ENCODE results near the gene NUP85. TPM values are rescaled to one million over a fixed set of nuclear protein-coding genes. Genes with fewer than 3 reads are reported as not detected.

Gene NUP85
- total RNA-seq, 1 donor from 2014 or later, result 66.8 TPM

DNA sequence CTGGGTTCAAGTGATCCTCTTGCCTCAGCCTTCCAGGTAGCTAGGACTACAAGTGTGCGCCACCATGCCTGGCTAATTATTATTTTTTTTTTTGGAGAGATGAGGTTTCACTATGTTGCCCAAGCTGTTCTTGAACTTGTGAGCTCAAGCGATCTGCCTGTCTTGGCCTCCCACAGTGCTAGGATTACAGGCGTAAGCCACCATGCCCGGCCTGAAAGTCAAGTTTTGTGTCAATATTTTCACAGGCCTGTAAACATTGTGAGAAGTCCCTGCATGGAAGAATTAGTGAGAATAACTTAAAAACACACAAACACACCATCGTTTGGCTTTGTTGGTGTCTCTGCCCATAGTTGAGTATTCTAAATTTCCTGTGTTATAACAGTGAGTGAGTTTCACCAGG, 22.2 kb downstream of the NUP85 start:
- H3K27ac ChIP-seq, result peak overlapping the region; percentile 75
- TF ChIP-seq, protein P1, sequence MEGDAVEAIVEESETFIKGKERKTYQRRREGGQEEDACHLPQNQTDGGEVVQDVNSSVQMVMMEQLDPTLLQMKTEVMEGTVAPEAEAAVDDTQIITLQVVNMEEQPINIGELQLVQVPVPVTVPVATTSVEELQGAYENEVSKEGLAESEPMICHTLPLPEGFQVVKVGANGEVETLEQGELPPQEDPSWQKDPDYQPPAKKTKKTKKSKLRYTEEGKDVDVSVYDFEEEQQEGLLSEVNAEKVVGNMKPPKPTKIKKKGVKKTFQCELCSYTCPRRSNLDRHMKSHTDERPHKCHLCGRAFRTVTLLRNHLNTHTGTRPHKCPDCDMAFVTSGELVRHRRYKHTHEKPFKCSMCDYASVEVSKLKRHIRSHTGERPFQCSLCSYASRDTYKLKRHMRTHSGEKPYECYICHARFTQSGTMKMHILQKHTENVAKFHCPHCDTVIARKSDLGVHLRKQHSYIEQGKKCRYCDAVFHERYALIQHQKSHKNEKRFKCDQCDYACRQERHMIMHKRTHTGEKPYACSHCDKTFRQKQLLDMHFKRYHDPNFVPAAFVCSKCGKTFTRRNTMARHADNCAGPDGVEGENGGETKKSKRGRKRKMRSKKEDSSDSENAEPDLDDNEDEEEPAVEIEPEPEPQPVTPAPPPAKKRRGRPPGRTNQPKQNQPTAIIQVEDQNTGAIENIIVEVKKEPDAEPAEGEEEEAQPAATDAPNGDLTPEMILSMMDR (IDR thresholded peaks at IDR 0.05), result no peak
- ATAC-seq, result no peak
- no peaks in the 10 kb centered on the region for H3K27me3 ChIP-seq (ENCODE audit: low read depth)
- intact Hi-C loops (cut with DNase I), result no loop called here
- H3K4me1 ChIP-seq, result peaks cover 25% of the 10 kb centered on the region
- H3K9me3 ChIP-seq, result no peaks in the 10 kb centered on the region
- peaks cover 98% of the 10 kb centered on the region for H3K36me3 ChIP-seq
- DNase-seq, result no peak
- no peak overlapping the region for H3K4me3 ChIP-seq

- peak; percentile 74 to 84 for ATAC-seq
- Histone ChIP-seq H3K9me3 (no peaks in the 10 kb centered on the region), H3K27ac (peak overlapping the region; percentile 75), H3K36me3 (peaks cover 98% of the 10 kb centered on the region), H3K4me3 (no peak overlapping the region), H3K4me1 (peaks cover 25% of the 10 kb centered on the region), H3K27me3 (ENCODE audit: low read depth) (no peaks in the 10 kb centered on the region)
- intact Hi-C loops (cut with DNase I), result no loop called here
- TF ChIP-seq, protein P1 (IDR thresholded peaks at IDR 0.05), result no peak
- peak; percentile 71 for DNase-seq
Observed at GRCh38 chr17:75228305-75228704, 22.8 kb downstream of the NUP85 start.

DNA sequence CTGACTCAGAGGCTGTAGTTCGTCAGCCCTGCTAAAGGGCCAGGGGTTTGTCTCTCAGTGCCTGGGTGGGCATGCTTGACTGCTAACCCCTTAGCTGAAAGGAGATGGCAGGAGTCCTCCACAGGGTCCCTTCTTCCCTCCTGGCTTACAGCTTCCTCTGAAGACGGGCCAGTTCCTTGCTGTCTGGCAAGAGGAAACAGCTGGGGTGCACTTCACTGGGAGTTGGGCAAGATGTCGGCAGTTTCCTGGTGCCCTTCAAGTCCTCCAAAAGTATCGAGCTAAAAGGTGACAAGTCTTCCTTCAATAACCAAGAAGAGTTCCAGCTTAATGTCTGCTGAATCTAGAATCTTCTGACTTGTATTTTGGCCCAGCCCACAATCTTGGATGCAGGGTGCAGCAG, 23.4 kb downstream of the NUP85 start:
- H3K4me1 ChIP-seq, result peaks cover 25% of the 10 kb centered on the region
- H3K27me3 ChIP-seq (ENCODE audit: low read depth), result no peaks in the 10 kb centered on the region
- H3K27ac ChIP-seq, result peak overlapping the region; percentile 75
- intact Hi-C loops (cut with DNase I), result no loop called here
- H3K4me3 ChIP-seq, result no peak overlapping the region
- ATAC-seq (peak; percentile 63 to 72), DNase-seq (peak; percentile 63)
- H3K36me3 ChIP-seq, result peaks cover 98% of the 10 kb centered on the region
- no peaks in the 10 kb centered on the region for H3K9me3 ChIP-seq
- TF ChIP-seq, protein P1 (IDR thresholded peaks at IDR 0.05), result no peak

DNA sequence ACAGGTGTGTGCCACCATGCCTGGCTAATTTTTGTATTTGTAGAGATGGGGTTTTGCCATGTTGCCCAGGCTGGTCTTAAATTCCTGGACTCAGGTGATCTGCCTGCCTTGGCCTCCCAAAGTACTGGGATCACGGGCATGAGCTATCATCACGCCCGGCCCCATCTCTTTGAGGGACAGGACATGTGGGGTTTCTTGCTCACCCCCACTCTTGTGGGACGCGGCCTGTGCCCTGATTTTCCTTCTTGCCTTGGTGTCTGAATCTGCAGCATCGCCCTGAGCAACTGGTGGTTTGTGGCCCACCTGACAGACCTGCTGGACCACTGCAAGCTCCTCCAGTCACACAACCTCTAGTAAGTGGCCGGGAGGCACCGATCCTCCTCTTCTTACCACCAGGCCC, 25.6 kb downstream of the NUP85 start:
- H3K27ac ChIP-seq, result no peak overlapping the region
- H3K9me3 ChIP-seq, result no peaks in the 10 kb centered on the region
- TF ChIP-seq, protein P1 (IDR thresholded peaks at IDR 0.05), result no peak
- no peak for ATAC-seq
- DNase-seq, result no peak
- H3K4me3 ChIP-seq, result no peak overlapping the region
- no peaks in the 10 kb centered on the region for H3K27me3 ChIP-seq (ENCODE audit: low read depth)
- peaks cover 25% of the 10 kb centered on the region for H3K4me1 ChIP-seq
- intact Hi-C loops (cut with DNase I), result no loop called here
- H3K36me3 ChIP-seq, result peaks cover 98% of the 10 kb centered on the region

DNA sequence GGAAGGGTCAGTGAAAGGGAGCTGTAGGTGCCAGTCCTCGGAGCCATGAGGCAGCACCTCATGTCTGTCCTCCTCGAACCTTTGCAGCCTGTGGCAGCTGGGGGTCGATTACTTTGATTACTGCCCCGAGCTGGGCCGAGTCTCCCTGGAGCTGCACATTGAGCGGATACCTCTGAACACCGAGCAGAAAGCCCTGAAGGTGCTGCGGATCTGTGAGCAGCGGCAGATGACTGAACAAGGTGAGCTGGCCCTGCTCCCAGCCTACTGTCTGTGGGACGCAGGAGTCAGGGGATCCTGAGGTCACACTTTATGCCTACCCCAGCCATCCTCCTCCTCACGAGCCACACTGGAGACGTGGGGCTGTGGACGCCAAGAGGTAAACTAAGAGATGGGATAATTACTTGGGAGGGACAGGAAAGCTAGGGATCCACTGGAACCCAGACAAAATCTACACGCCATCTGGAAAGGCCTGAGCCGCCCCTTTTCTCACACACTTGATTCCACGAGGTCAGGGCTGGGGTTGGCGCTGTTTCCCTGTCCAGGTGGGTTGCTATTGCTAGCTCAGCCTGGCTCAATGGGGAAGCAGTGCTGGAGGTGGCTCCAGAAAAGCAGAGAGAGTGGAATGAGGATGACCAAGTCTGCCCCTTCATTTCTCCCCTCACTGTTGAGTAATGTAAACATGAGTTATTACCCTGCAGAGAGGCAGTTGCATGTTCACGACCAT, 26.4 kb downstream of the NUP85 start:
- H3K27ac ChIP-seq, result no peak overlapping the region
- H3K4me1 ChIP-seq, result peaks cover 25% of the 10 kb centered on the region
- TF ChIP-seq, protein P1 (IDR thresholded peaks at IDR 0.05), result no peak
- peaks cover 98% of the 10 kb centered on the region for H3K36me3 ChIP-seq
- no peak for ATAC-seq
- DNase-seq, result no peak
- H3K27me3 ChIP-seq (ENCODE audit: low read depth), result no peaks in the 10 kb centered on the region
- no peak overlapping the region for H3K4me3 ChIP-seq
- no peaks in the 10 kb centered on the region for H3K9me3 ChIP-seq
- intact Hi-C loops (cut with DNase I), result no loop called here

Measured in lower lobe of right lung (tissue), 2 donors.